Testis (tissue), 3 donors: ENCODE measurements around the gene TCTN2. TPM values are rescaled to one million over a fixed set of nuclear protein-coding genes. Genes with fewer than 3 reads are reported as not detected.

Source experiments
- DNase-seq: peaks from one replicate; pipeline ENCODE4 v3.0.0-alpha.2; 2019
- H3K27ac ChIP-seq, 2 donors: fragments of 200-600 bp; sonication (generic); one replicate each; pipeline ENCODE4 v1.5.1; 2019
- H3K27me3 ChIP-seq: fragments of 200-600 bp; sonication (generic); one replicate; pipeline ENCODE4 v1.5.1; 2019
- H3K36me3 ChIP-seq: fragments of 200-600 bp; sonication (generic); one replicate; pipeline ENCODE4 v1.5.1; 2017; ENCODE audit warnings: low read depth; ENCODE audit errors: missing control alignments
- H3K4me1 ChIP-seq: fragments of 200-600 bp; sonication (generic); one replicate; pipeline ENCODE4 v1.5.1; 2019
- H3K4me3 ChIP-seq, 2 donors: fragments of 200-600 bp; sonication (generic); one replicate each; pipeline ENCODE4 v1.5.1; 2017 to 2019
- H3K9me3 ChIP-seq: fragments of 200-600 bp; sonication (generic); one replicate; pipeline ENCODE4 v1.5.1; 2017
- POLR2A ChIP-seq: fragments of 450-650 bp; IDR thresholded peaks from one replicate; pipeline ENCODE4 v1.6.1; 2017; ENCODE audit warnings: antibody characterized with exemption, mild to moderate bottlenecking, moderate library complexity
- WGBS, 2 donors: methylation state at CpG; one replicate each; pipeline ENCODE4 v1.1.5; 2018; 5-methylcytosine and 5-hydroxymethylcytosine counted together
- intact Hi-C: fragments of 100-400 bp; cut with DNase I; formaldehyde crosslinking; loops from one replicate; pipeline ENCODE4 v1.15.1; 2023; ENCODE audit warnings: low total_unique reads
- polyA plus RNA-seq: library from polyadenylated mRNA; stranded (reverse); fragments of 350-450 nt; fragmentation: Illumina TruSeq; extraction: RNeasy Lipid Tissue Mini Kit (QIAGEN cat#74804); gene quantifications from one replicate; pipeline ENCODE4 v1.2.3, GENCODE V29; 2014; ENCODE audit warnings: low read depth, low replicate concordance; ENCODE audit not compliant: insufficient read depth
- total RNA-seq, 2 donors: library from RNA; depleted of rRNA; stranded (reverse); fragments of >200 nt; gene quantifications; one replicate each; pipeline ENCODE4 v1.2.3, GENCODE V29; 2016
- TF ChIP-seq, protein P1 (sequence below), 3 experiments: fragments of 450-650 bp in 2 of 3; fragments of 200-600 bp in 1 of 3; sonication (generic) in 1 of 3; IDR thresholded peaks; one replicate each; pipeline ENCODE4 v1.5.1; 2016 to 2019; ENCODE audit warnings: antibody characterized with exemption in 3 of 3, mild to moderate bottlenecking in 2 of 3, moderate library complexity in 1 of 3

TCTN2 gene
- total and polyA plus RNA-seq, 3 donors from 2014 or later, result 15.1 to 22.7 (median 22.7) TPM

- H3K36me3 ChIP-seq, result no peaks in the 10 kb centered on the region
- DNase-seq, result no peak
- H3K9me3 ChIP-seq, result no peaks in the 10 kb centered on the region
- TF ChIP-seq, protein P1, sequence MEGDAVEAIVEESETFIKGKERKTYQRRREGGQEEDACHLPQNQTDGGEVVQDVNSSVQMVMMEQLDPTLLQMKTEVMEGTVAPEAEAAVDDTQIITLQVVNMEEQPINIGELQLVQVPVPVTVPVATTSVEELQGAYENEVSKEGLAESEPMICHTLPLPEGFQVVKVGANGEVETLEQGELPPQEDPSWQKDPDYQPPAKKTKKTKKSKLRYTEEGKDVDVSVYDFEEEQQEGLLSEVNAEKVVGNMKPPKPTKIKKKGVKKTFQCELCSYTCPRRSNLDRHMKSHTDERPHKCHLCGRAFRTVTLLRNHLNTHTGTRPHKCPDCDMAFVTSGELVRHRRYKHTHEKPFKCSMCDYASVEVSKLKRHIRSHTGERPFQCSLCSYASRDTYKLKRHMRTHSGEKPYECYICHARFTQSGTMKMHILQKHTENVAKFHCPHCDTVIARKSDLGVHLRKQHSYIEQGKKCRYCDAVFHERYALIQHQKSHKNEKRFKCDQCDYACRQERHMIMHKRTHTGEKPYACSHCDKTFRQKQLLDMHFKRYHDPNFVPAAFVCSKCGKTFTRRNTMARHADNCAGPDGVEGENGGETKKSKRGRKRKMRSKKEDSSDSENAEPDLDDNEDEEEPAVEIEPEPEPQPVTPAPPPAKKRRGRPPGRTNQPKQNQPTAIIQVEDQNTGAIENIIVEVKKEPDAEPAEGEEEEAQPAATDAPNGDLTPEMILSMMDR (IDR thresholded peaks at IDR 0.05), result no peak
- TF ChIP-seq POLR2A, result no peak
- H3K27me3 ChIP-seq, result no peaks in the 10 kb centered on the region
- whole genome bisulfite sequencing, 2 donors, result 82 to 93% methylated on average over 5 of the region's 5 CpGs
- H3K27ac ChIP-seq, result no peak overlapping the region
- intact Hi-C loops, result no loop called here
- no peaks in the 10 kb centered on the region for H3K4me1 ChIP-seq
- no peak overlapping the region for H3K4me3 ChIP-seq
Observed at GRCh38 chr12:123723765-123724164, 52.9 kb downstream of the TCTN2 start.

DNA sequence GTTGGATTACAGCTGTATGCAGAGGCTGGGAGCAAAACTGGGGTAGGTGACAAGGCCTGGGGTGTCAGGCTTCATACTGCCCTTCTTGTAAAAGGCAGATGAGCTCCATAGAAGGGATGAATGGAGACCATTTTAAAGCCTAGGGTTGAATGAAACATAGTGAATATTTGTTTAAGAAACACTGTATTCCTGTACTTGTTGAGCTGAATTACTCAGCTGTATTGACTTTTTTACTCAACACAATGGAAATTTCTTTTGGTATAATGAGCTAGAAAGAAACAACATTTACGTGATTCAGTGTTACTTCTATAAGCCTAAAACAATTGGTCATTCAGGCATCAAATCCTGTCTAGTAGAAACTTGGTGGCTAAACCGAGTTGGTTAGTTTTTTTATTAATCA lies 55.3 kb downstream of the TCTN2 start:
- Histone ChIP-seq H3K4me1 (no peaks in the 10 kb centered on the region), H3K27ac (no peak overlapping the region), H3K4me3 (no peak overlapping the region), H3K36me3 (no peaks in the 10 kb centered on the region), H3K27me3 (no peaks in the 10 kb centered on the region), H3K9me3 (no peaks in the 10 kb centered on the region)
- intact Hi-C loops, result no loop called here
- WGBS, 2 donors, result 61 to 90% methylated on average over 2 of the region's 2 CpGs
- DNase-seq, result no peak
- TF ChIP-seq, protein P1 (IDR thresholded peaks at IDR 0.05), result no peak
- TF ChIP-seq POLR2A, result no peak

- H3K27ac ChIP-seq, result no peak overlapping the region
- 87 to 88% methylated on average over 2 of the region's 2 CpGs for WGBS, 2 donors
- no peak for DNase-seq
- H3K4me3 ChIP-seq, result no peak overlapping the region
- no peaks in the 10 kb centered on the region for H3K4me1 ChIP-seq
- TF ChIP-seq, protein P1 (IDR thresholded peaks at IDR 0.05), result no peak
- TF ChIP-seq POLR2A, result no peak
- no peaks in the 10 kb centered on the region for H3K9me3 ChIP-seq
- no peaks in the 10 kb centered on the region for H3K27me3 ChIP-seq
- intact Hi-C loops, result no loop called here
- no peaks in the 10 kb centered on the region for H3K36me3 ChIP-seq
Observed at GRCh38 chr12:123726962-123727361, 56.0 kb downstream of the TCTN2 start.

- H3K9me3 ChIP-seq, result no peaks in the 10 kb centered on the region
- H3K27ac ChIP-seq, result no peak overlapping the region
- no peaks in the 10 kb centered on the region for H3K36me3 ChIP-seq
- TF ChIP-seq POLR2A, result no peak
- TF ChIP-seq, protein P1 (IDR thresholded peaks at IDR 0.05), result no peak
- no peaks in the 10 kb centered on the region for H3K4me1 ChIP-seq
- DNase-seq, result no peak
- no peaks in the 10 kb centered on the region for H3K27me3 ChIP-seq
- WGBS, 2 donors, result 81 to 88% methylated on average over 3 of the region's 3 CpGs
- no peak overlapping the region for H3K4me3 ChIP-seq
- intact Hi-C loops, result no loop called here
Observed at GRCh38 chr12:123727878-123728277, 57.0 kb downstream of the TCTN2 start.

- WGBS, 2 donors, result 88 to 100% methylated on average over 2 of the region's 2 CpGs
- H3K27ac ChIP-seq, result no peak overlapping the region
- DNase-seq, result no peak
- H3K27me3 ChIP-seq, result no peaks in the 10 kb centered on the region
- H3K36me3 ChIP-seq, result no peaks in the 10 kb centered on the region
- no peaks in the 10 kb centered on the region for H3K4me1 ChIP-seq
- TF ChIP-seq, protein P1 (IDR thresholded peaks at IDR 0.05), result no peak
- TF ChIP-seq POLR2A, result no peak
- H3K4me3 ChIP-seq, result no peak overlapping the region
- H3K9me3 ChIP-seq, result no peaks in the 10 kb centered on the region
- intact Hi-C loops, result no loop called here
Observed at GRCh38 chr12:123731596-123731995, 60.7 kb downstream of the TCTN2 start.
